ENCODE results near the gene TRIM73.
"Not testable (repeated sequence)": the region's sequence is repeated elsewhere in the genome, so short reads cannot be mapped to it uniquely, and the experiment has no call there.

DNA sequence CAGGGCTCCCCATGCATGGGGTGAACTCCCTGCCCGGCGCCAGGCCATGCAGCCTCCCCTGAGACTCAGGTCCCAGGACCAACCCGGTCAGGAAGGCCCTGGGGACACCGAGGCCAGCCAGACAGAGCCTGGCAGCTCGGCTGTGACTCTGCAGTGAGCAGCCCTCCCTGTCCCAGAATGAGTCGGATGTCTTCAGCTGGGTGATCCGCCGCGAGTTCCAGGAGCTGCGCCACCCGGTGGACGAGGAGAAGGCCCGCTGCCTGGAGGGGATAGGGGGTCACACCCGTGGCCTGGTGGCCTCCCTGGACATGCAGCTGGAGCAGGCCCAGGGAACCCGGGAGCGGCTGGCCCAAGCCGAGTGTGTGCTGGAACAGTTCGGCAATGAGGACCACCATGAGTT is 9.2 kb downstream of the TRIM73 start:
- TF ChIP-seq, protein P1, sequence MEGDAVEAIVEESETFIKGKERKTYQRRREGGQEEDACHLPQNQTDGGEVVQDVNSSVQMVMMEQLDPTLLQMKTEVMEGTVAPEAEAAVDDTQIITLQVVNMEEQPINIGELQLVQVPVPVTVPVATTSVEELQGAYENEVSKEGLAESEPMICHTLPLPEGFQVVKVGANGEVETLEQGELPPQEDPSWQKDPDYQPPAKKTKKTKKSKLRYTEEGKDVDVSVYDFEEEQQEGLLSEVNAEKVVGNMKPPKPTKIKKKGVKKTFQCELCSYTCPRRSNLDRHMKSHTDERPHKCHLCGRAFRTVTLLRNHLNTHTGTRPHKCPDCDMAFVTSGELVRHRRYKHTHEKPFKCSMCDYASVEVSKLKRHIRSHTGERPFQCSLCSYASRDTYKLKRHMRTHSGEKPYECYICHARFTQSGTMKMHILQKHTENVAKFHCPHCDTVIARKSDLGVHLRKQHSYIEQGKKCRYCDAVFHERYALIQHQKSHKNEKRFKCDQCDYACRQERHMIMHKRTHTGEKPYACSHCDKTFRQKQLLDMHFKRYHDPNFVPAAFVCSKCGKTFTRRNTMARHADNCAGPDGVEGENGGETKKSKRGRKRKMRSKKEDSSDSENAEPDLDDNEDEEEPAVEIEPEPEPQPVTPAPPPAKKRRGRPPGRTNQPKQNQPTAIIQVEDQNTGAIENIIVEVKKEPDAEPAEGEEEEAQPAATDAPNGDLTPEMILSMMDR (IDR thresholded peaks at IDR 0.05; ENCODE audit: low read depth, low read length), result not testable (repeated sequence)
- not testable (repeated sequence) for TF ChIP-seq EZH2phosphoT487 (IDR thresholded peaks at IDR 0.05; ENCODE audit: low read depth)

All from OCI-LY3 (cell line).